ENCODE results near the gene EPHA4.

- TF ChIP-seq EZH2phosphoT487 (IDR thresholded peaks at IDR 0.05; ENCODE audit: insufficient read depth, low read depth) (no peak), EZH2 (IDR thresholded peaks at IDR 0.05; ENCODE audit: insufficient read depth, poor library complexity, severe bottlenecking) (no peak)
Measured at GRCh38 chr2:221437056-221437455, 135.0 kb downstream of the EPHA4 start.

All from GM23248 (cell line).